HG03439 (cell line): ENCODE measurements around the gene ISCA2.

Source experiments
- ATAC-seq: cut with Tn5 transposase; IDR thresholded peaks from one replicate; pipeline ENCODE4 v1.9.1; 2021; ENCODE audit warnings: mild to moderate bottlenecking, moderate library complexity; ENCODE audit not compliant: unreplicated experiment

The ISCA2 gene

DNA sequence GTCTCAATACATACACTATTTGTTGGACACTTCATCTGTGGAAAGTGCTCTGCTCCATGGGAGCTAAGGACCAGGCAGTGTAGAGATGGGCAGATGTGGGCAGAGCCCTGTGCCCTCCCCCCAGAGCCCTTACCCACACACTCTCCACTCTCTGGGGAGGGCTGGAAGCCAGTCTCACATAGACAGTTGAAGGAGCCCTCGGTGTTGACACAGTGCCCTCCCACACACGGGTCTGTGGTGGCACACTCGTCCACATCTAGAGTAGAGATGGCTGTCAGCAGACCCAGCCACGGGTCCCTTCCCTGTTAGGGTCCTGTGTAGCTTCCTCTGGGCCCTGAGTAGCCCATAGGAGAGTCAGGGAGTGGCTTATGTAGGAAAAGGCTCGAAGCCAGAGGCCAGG, 14.3 kb downstream of the ISCA2 start:
- no peak for ATAC-seq

GRCh38 chr14:74508292-74508731, 14.7 kb downstream of the ISCA2 start:
- ATAC-seq: no peak

DNA sequence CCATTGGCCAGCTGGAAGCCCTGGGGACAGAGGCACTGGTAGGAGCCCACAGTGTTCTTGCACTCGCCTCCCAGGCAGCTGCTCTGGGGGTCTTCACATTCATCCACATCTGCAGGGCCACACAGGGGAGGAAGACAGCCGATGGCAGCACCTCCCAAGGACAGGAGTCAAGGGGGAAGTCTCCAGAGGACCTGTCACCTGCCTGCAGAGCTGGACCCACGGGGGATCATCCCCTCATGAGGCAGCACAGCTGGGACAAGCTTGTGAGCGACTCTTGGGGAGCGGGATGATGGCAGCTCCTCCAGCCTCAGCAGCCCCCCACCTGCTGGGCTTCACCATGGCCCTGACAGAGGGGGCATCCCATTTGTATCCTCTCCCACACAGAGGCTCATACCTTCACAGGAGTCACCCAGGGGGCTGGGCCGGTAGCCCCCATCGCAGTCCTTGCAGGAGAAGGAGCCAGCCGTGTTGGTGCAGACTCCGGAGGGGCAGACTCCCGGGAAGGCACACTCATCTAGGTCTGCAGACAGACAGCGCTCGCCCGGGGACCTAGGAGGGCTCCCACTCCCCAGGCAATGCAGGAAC, 15.4 kb downstream of the ISCA2 start:
- no peak for ATAC-seq

- no peak for ATAC-seq
Observed at GRCh38 chr14:74509587-74510222, 16.1 kb downstream of the ISCA2 start.

- ATAC-seq: no peak
Observed at GRCh38 chr14:74510223-74510931, 16.8 kb downstream of the ISCA2 start.

GRCh38 chr14:74510959-74511409, 17.4 kb downstream of the ISCA2 start:
- ATAC-seq: no peak

- no peak for ATAC-seq
Observed at GRCh38 chr14:74511966-74512830, 18.6 kb downstream of the ISCA2 start.

DNA sequence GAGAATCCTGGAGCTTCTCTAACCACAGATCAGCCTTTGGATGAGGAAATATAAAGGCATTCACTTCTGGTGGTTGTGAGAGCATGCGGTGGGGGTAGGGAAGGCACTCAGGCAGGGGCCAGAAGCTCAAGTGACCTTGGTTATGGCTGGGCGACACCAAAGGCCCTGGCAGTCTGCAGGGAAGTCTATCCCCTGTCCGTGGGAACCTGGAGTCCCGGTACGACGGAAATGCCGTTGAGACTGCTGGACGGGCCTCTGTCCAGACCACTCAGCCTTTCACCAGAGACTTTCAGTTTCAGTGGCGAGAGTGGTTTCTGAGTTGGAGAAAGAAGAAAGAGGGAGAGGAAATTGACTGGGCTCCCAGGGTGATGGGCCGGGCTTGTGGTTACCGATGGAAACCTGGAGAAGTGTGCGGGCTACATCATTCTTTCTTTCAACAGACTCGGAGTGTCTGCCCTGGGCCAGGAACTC, 20.9 kb downstream of the ISCA2 start:
- no peak for ATAC-seq

DNA sequence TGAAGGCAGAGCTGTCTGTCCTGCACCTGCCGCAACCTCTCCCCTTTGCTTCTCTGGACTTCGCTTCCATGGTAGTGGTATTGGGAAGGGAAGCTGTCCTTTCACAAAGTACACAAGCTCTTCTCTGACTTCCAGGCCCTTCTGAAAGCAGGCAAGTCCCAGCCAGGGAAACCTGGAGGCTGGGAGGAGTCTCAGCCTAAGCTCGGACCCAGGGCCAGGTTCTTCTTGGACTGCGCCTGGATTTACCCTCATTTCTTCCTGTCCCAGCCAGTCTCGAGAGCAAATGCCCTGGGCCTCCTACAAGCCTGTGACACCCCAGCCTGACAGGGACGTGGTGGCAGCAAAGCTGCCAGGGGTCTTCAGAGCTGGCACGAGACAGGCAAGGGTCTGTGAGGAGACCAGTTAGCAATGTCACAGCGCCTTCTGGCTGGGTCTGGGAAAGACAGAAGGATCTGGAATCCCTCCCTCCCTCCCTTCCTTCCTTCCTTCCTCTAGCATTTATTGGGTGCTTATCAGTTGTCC, 22.4 kb downstream of the ISCA2 start:
- no peak for ATAC-seq

DNA sequence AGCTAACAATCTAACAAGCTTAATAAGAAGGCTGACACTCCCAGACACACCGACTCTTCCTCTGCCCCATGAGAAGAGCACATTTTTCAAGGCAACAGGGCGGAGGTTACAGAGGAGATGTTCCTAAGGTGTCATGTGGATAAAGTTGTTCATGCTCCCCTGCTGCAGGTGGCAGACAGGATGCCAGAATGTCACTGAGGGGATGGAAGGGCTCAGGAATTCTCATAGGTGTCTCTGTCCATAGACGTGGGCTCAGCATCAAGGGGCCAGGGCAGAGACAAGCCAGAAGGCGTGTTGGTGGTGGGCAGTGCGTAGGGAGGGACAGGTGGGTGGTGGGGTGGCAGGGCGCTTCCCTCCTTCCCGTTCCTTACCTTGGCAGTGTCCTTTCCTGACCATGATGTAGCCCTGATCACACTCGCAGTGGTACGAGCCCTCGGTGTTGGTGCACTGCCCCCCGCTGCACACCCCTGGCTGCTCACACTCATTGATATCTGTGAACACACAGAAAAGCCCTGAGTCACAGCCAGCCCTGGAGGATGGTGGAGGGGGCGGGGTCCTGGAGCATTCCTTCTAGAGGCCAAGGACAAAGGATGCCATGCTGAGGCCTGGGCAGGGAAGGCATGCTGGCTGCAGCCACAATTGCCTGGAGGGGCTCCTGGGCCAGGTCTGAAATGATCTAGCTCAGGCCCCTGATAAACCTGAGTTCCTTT, 23.0 kb downstream of the ISCA2 start:
- ATAC-seq: no peak

DNA sequence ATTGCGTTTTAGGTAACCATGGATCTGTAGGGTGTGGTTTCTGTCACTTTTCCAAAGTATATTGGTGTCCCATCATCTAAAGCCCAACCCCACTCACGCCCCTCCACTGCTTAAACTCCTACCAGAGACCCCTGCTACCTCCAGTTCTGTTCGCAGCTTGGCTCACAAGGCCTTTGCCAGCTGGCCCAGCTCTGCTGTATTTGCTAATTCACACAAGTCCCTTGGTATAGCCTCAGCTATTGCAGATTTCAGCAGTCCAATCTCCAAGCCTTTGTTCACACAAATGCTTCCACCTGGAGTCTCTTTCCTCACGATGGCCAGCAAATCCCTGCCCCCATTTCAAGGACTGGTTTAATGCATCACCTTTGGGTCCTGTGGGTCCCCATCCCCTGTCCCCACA, 24.2 kb downstream of the ISCA2 start:
- no peak for ATAC-seq

- no peak for ATAC-seq
Observed at GRCh38 chr14:74518221-74518620, 24.7 kb downstream of the ISCA2 start.

GRCh38 chr14:74519316-74520074, 25.9 kb downstream of the ISCA2 start:
- no peak for ATAC-seq

DNA sequence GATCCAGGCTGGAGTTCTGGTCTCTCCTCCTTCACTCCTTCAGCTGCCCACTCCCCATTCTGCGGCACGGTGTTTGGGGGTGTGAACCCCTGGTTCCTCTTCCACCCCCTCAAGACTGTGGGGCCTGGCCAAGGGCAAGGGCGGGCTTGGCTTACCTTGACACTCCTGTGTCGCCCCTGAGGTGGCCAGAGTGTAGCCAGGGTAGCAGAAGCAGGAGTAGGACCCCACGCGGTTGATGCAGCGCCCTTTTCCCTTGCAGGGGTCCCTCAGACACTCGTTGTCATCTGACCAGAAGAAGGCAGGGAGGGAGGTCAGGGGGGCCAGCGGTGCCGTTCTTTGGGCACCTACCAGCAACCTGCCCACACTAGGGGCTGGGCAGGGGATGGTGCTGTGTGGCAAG, 28.2 kb downstream of the ISCA2 start:
- no peak for ATAC-seq

DNA sequence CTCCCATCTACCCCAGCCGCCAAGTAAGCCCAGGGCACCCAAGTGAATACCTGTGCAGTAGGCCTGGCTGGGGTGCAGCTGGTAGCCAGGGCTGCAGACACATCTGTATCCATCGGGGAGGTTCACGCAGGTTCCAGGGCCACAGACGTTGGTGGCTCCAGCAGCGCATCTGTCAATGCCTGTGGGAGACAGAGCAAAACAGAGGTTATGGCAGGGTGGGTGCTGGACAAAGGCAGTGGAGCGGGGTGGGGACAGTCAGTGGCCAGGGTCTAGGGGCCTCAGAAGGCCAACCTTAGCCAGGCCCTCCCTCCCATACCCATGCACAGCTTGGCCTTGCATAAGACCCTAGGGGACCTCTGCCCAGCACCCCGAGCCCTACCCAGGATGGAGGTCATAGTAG, 29.2 kb downstream of the ISCA2 start:
- no peak for ATAC-seq

DNA sequence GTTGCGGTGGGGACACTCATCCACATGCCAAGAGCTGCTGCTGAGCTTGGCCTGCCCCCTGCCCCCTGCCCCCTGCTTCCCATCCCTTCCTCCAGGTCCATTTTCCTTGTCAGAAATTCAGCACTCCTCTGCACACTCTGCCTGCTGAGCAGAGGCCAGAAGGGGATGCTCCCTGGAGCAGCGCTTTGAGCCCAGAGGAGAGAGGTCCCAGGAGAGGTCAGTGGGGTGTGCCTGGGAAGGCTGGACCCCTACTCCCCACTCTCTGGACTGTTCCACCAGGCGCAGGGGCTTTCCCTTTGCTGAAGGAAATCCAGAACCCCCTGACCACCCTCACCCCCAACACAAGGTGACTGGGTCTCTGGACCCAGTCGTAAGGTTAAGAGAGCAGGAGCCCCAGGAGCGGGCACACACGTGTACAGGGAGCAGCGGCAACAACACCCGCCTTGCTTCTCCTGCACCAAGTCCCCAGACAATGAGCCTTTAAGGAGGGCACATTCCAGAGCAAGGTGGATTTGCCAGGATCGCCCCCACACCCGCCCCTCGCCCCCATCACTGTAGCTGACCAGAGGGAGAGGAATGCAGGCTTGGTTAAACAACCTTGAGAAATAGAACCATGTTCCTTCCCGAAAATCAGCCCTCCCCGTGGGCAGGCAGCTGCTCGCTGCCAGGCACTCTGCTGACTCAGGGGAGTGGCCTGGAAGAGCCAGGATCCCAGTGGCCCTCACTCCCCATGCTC, 30.7 kb downstream of the ISCA2 start:
- no peak for ATAC-seq

- no peak for ATAC-seq
Observed at GRCh38 chr14:74524812-74525135, 31.2 kb downstream of the ISCA2 start.

DNA sequence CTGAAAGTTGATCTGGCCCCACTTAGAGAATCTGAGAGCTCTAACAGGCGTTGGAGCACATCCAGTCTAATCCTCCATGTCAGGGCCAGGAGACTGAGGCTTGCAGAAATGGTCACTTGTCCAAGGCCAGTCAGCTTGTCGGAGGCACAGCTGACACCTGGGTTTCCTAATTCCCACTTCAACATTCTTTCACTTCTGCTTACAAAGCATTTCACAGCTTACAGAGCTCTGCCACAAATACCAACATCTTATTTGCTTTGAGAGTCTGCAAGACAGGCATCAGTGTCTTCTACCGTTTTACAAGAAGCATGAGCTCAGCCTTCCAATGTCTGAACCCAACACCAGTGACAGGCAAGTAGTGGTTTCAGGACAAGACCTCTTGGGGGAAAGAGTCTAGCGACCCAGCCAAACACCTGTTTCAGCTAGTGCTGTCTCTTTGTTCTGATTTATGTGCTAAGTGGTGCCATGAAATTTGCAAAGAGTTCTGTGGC, 31.8 kb downstream of the ISCA2 start:
- no peak for ATAC-seq
